ELR (cell line): Measurements from ENCODE around the gene POLR3K.
A peak's percentile ranks its signal among the peaks of the same experiment; 100 is the strongest.
"Not testable (repeated sequence)": the region's sequence is repeated elsewhere in the genome, so short reads cannot be mapped to it uniquely, and the experiment has no call there.

ENCODE experiments used
- DNase-seq: peaks from one replicate; pipeline ENCODE4 v3.0.0-alpha.2; 2015; ENCODE audit warnings: low read depth

The POLR3K gene

GRCh38 chr16:63998-64913 lies 10.8 kb upstream of the POLR3K start:
- no peak for DNase-seq

GRCh38 chr16:63466-63865 lies 10.1 kb upstream of the POLR3K start:
- no peak for DNase-seq

- no peak for DNase-seq
Observed at GRCh38 chr16:62968-63391, 9.6 kb upstream of the POLR3K start.

GRCh38 chr16:62283-62967 lies 9.0 kb upstream of the POLR3K start:
- no peak for DNase-seq

- no peak for DNase-seq
Observed at GRCh38 chr16:61879-62281, 8.5 kb upstream of the POLR3K start.

GRCh38 chr16:60929-61878 lies 7.8 kb upstream of the POLR3K start:
- no peak for DNase-seq

GRCh38 chr16:60166-60565 lies 6.8 kb upstream of the POLR3K start:
- DNase-seq: no peak

- no peak for DNase-seq
Observed at GRCh38 chr16:59440-60059, 6.1 kb upstream of the POLR3K start.

GRCh38 chr16:58491-59439 lies 5.4 kb upstream of the POLR3K start:
- no peak for DNase-seq

- DNase-seq: peak; percentile 67
Observed at GRCh38 chr16:57711-58110, 4.3 kb upstream of the POLR3K start.

GRCh38 chr16:56231-56927 lies 3.0 kb upstream of the POLR3K start:
- no peak for DNase-seq

GRCh38 chr16:55571-56136 lies 2.2 kb upstream of the POLR3K start:
- no peak for DNase-seq

GRCh38 chr16:54237-54581 lies 801 bp upstream of the POLR3K start:
- no peak for DNase-seq

GRCh38 chr16:50769-51591 lies 2.4 kb downstream of the POLR3K start:
- no peak for DNase-seq

- DNase-seq: no peak
Observed at GRCh38 chr16:47234-47633, 6.2 kb downstream of the POLR3K start.

GRCh38 chr16:46510-46909 lies 6.9 kb downstream of the POLR3K start:
- DNase-seq: not testable (repeated sequence)

- no peak for DNase-seq
Observed at GRCh38 chr16:45454-45853, 8.0 kb downstream of the POLR3K start.

GRCh38 chr16:44655-45054 lies 8.8 kb downstream of the POLR3K start:
- no peak for DNase-seq

GRCh38 chr16:43294-43693 lies 10.1 kb downstream of the POLR3K start:
- no peak for DNase-seq
